ENCODE measurements around the gene NDEL1.

Gene NDEL1

GRCh38 chr17:8406174-8406573, 29.5 kb upstream of the NDEL1 start:
- TF ChIP-seq, protein P1, sequence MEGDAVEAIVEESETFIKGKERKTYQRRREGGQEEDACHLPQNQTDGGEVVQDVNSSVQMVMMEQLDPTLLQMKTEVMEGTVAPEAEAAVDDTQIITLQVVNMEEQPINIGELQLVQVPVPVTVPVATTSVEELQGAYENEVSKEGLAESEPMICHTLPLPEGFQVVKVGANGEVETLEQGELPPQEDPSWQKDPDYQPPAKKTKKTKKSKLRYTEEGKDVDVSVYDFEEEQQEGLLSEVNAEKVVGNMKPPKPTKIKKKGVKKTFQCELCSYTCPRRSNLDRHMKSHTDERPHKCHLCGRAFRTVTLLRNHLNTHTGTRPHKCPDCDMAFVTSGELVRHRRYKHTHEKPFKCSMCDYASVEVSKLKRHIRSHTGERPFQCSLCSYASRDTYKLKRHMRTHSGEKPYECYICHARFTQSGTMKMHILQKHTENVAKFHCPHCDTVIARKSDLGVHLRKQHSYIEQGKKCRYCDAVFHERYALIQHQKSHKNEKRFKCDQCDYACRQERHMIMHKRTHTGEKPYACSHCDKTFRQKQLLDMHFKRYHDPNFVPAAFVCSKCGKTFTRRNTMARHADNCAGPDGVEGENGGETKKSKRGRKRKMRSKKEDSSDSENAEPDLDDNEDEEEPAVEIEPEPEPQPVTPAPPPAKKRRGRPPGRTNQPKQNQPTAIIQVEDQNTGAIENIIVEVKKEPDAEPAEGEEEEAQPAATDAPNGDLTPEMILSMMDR (IDR thresholded peaks at IDR 0.05; ENCODE audit: low read depth, low read length), result no peak
- H3K4me3 ChIP-seq (ENCODE audit: low read depth, low read length), result no peak overlapping the region

DNA sequence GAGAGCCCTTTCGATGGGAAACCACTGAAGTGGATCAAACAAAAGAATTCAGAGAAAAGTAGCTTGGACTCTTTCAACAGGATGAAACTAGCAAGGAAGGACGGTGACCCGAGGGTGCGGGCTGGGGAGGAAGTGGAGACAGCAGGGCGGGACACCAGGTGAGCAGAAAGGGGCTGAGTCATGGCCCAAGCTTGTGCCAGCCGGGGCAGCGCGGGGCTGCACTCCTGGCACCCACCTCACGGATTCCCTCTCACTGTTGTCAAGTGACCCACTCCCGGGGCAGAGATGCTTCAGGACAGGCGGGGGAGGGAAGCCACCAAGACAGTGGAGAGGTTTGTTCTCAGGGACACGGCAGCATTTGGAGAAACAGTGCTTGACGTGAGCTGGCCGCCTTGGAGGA, 27.3 kb upstream of the NDEL1 start:
- H3K4me3 ChIP-seq (ENCODE audit: low read depth, low read length), result no peak overlapping the region
- TF ChIP-seq, protein P1 (IDR thresholded peaks at IDR 0.05; ENCODE audit: low read depth, low read length), result no peak

- TF ChIP-seq, protein P1 (IDR thresholded peaks at IDR 0.05; ENCODE audit: low read depth, low read length), result peak; percentile 86
These were observed 25.5 kb upstream of the NDEL1 start for GRCh38 chr17:8409966-8410882.

DNA sequence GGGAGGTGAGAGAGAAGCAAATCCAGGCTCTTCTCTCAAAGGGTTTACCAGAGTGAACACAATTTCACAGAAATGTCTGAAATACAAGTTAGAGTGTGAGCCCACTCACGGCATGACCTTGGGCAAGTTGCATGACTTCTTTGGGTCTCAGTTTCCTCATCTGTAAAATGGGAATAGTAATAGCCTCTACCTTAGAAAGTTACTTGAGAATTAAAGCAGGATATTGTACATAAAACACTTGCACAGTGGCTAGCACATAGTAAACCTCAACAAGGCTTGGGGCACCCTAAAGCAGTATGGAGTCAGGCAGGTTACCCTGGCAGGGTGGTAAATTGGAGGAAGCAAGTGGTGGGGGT, 24.8 kb upstream of the NDEL1 start:
- TF ChIP-seq, protein P1 (IDR thresholded peaks at IDR 0.05; ENCODE audit: low read depth, low read length), result no peak
- H3K4me3 ChIP-seq (ENCODE audit: low read depth, low read length), result no peak overlapping the region

More at GRCh38 chr17:8409966-8410882, 25.5 kb upstream of the NDEL1 start:
- no peak overlapping the region for H3K4me3 ChIP-seq (ENCODE audit: low read depth, low read length)

GRCh38 chr17:8412089-8412488, 23.6 kb upstream of the NDEL1 start:
- TF ChIP-seq, protein P1 (IDR thresholded peaks at IDR 0.05; ENCODE audit: low read depth, low read length), result no peak
- no peak overlapping the region for H3K4me3 ChIP-seq (ENCODE audit: low read depth, low read length)

DNA sequence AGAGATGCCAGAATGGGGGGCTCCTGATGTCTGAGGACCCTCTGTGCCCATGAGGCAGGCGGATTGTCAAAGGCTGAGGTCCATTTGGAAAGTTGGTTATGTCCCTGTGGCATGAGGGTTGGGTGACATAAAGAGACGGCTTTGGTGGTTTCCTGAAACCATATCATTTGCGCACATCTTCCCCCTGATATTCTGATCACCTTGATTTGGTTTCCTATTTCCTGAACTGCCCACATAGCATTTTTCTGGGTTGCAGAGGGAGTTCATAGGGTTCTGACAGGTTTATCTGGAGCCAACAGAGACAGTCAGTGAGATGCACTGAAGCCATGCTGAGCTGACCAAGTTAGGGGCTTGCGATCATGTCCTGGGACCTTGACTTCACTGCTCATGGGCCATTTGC, 22.4 kb upstream of the NDEL1 start:
- no peak overlapping the region for H3K4me3 ChIP-seq (ENCODE audit: low read depth, low read length)
- TF ChIP-seq, protein P1 (IDR thresholded peaks at IDR 0.05; ENCODE audit: low read depth, low read length), result no peak

- H3K4me3 ChIP-seq (ENCODE audit: low read depth, low read length), result no peak overlapping the region
- TF ChIP-seq, protein P1 (IDR thresholded peaks at IDR 0.05; ENCODE audit: low read depth, low read length), result no peak
These were observed 21.7 kb upstream of the NDEL1 start for GRCh38 chr17:8413938-8414337.
